HEK293 (cell line): ENCODE results near the gene DHX40.

Source experiments
- EGR2 ChIP-seq: fragments of 450-650 bp; formaldehyde crosslinking; IDR thresholded peaks from 2 replicates; pipeline ENCODE4 v1.5.1; 2016; ENCODE audit warnings: low read depth, missing biosample characterization, missing genetic modification characterization
- GLI4 ChIP-seq: fragments of 450-650 bp; formaldehyde crosslinking; IDR thresholded peaks from 2 replicates; pipeline ENCODE4 v1.5.1; 2016; ENCODE audit warnings: missing biosample characterization, missing genetic modification characterization
- HOXC10 ChIP-seq: sonication (generic); formaldehyde crosslinking; IDR thresholded peaks from 2 replicates; pipeline ENCODE4 v1.8.1; 2023; ENCODE audit warnings: mild to moderate bottlenecking, missing genetic modification reagents
- REPIN1 ChIP-seq: fragments of 450-650 bp; formaldehyde crosslinking; IDR thresholded peaks from 2 replicates; pipeline ENCODE4 v1.5.1; 2017; ENCODE audit warnings: missing biosample characterization, missing genetic modification characterization, low read depth
- SALL2 ChIP-seq: fragments of 450-650 bp; formaldehyde crosslinking; IDR thresholded peaks from 2 replicates; pipeline ENCODE4 v1.5.0; 2017; ENCODE audit warnings: missing biosample characterization, mild to moderate bottlenecking, missing genetic modification characterization, borderline replicate concordance
- SCRT1 ChIP-seq: fragments of 450-650 bp; formaldehyde crosslinking; IDR thresholded peaks from 2 replicates; pipeline ENCODE4 v1.5.1; 2016; ENCODE audit warnings: missing biosample characterization, missing genetic modification characterization, borderline replicate concordance
- SP7 ChIP-seq: fragments of 450-650 bp; formaldehyde crosslinking; IDR thresholded peaks from 2 replicates; pipeline ENCODE4 v1.5.1; 2016; ENCODE audit warnings: missing biosample characterization, missing genetic modification characterization
- YY2 ChIP-seq: fragments of 450-650 bp; formaldehyde crosslinking; IDR thresholded peaks from 2 replicates; pipeline ENCODE4 v1.5.1; 2016; ENCODE audit warnings: missing biosample characterization, missing genetic modification characterization
- ZFP3 ChIP-seq: fragments of 450-650 bp; formaldehyde crosslinking; IDR thresholded peaks from 2 replicates; pipeline ENCODE4 v1.5.1; 2016; ENCODE audit warnings: low read depth, missing biosample characterization, missing genetic modification characterization
- ZFP69B ChIP-seq: fragments of 450-650 bp; formaldehyde crosslinking; IDR thresholded peaks from 2 replicates; pipeline ENCODE4 v1.5.1; 2016; ENCODE audit warnings: missing biosample characterization, missing genetic modification characterization
- ZIC2 ChIP-seq: fragments of 450-650 bp; formaldehyde crosslinking; IDR thresholded peaks from 2 replicates; pipeline ENCODE4 v1.5.1; 2016; ENCODE audit warnings: missing biosample characterization, missing genetic modification characterization
- ZNF10 ChIP-seq: fragments of 450-650 bp; formaldehyde crosslinking; IDR thresholded peaks from 2 replicates; pipeline ENCODE4 v1.5.1; 2017; ENCODE audit warnings: missing biosample characterization, missing genetic modification characterization
- ZNF114 ChIP-seq: fragments of 450-650 bp; formaldehyde crosslinking; IDR thresholded peaks from 2 replicates; pipeline ENCODE4 v1.5.0; 2017; ENCODE audit warnings: missing biosample characterization, missing genetic modification characterization
- ZNF184 ChIP-seq: fragments of 450-650 bp; IDR thresholded peaks from 2 replicates; pipeline ENCODE4 v1.5.1; 2018; ENCODE audit warnings: missing biosample characterization, mild to moderate bottlenecking, missing genetic modification characterization
- ZNF221 ChIP-seq: fragments of 450-650 bp; formaldehyde crosslinking; IDR thresholded peaks from 2 replicates; pipeline ENCODE4 v1.5.1; 2017; ENCODE audit warnings: missing biosample characterization, missing genetic modification characterization, borderline replicate concordance
- ZNF23 ChIP-seq: fragments of 450-650 bp; formaldehyde crosslinking; IDR thresholded peaks from 2 replicates; pipeline ENCODE4 v1.5.1; 2016; ENCODE audit warnings: missing biosample characterization, missing genetic modification characterization, borderline replicate concordance
- ZNF292 ChIP-seq: fragments of 450-650 bp; formaldehyde crosslinking; IDR thresholded peaks from 2 replicates; pipeline ENCODE4 v1.5.1; 2016; ENCODE audit warnings: low read depth, missing biosample characterization, missing genetic modification characterization, borderline replicate concordance
- ZNF302 ChIP-seq: fragments of 450-650 bp; formaldehyde crosslinking; IDR thresholded peaks from 2 replicates; pipeline ENCODE4 v1.5.1; 2016; ENCODE audit warnings: missing biosample characterization, missing genetic modification characterization, low read depth
- ZNF335 ChIP-seq: fragments of 450-650 bp; formaldehyde crosslinking; conservative IDR thresholded peaks from 2 replicates; pipeline ENCODE4 v1.5.1; 2016; ENCODE audit warnings: missing biosample characterization, missing genetic modification characterization
- ZNF354C ChIP-seq: fragments of 450-650 bp; formaldehyde crosslinking; IDR thresholded peaks from 2 replicates; pipeline ENCODE4 v1.5.1; 2016; ENCODE audit warnings: missing biosample characterization, missing genetic modification characterization, low read depth, borderline replicate concordance
- ZNF37A ChIP-seq: fragments of 450-650 bp; IDR thresholded peaks from 2 replicates; pipeline ENCODE4 v1.5.1; 2018; ENCODE audit warnings: missing biosample characterization, missing genetic modification characterization
- ZNF391 ChIP-seq: fragments of 450-650 bp; formaldehyde crosslinking; IDR thresholded peaks from 2 replicates; pipeline ENCODE4 v1.5.1; 2016; ENCODE audit warnings: low read depth, missing biosample characterization, missing genetic modification characterization, borderline replicate concordance
- ZNF473 ChIP-seq: fragments of 450-650 bp; formaldehyde crosslinking; IDR thresholded peaks from 2 replicates; pipeline ENCODE4 v1.5.1; 2017; ENCODE audit warnings: missing biosample characterization, missing genetic modification characterization
- ZNF48 ChIP-seq: fragments of 450-650 bp; formaldehyde crosslinking; IDR thresholded peaks from 2 replicates; pipeline ENCODE4 v1.5.1; 2016; ENCODE audit warnings: missing biosample characterization, missing genetic modification characterization
- ZNF555 ChIP-seq: fragments of 450-650 bp; formaldehyde crosslinking; conservative IDR thresholded peaks from 2 replicates; pipeline ENCODE4 v1.5.1; 2017; ENCODE audit warnings: missing biosample characterization, mild to moderate bottlenecking, missing genetic modification characterization, inconsistent platforms
- ZNF558 ChIP-seq: fragments of 450-650 bp; formaldehyde crosslinking; IDR thresholded peaks from 2 replicates; pipeline ENCODE4 v1.5.1; 2016; ENCODE audit warnings: missing biosample characterization, missing genetic modification characterization
- ZNF561 ChIP-seq: fragments of 450-650 bp; IDR thresholded peaks from 2 replicates; pipeline ENCODE4 v1.5.1; 2018; ENCODE audit warnings: missing biosample characterization, missing genetic modification characterization, borderline replicate concordance
- ZNF585B ChIP-seq: fragments of 450-650 bp; formaldehyde crosslinking; IDR thresholded peaks from 2 replicates; pipeline ENCODE4 v1.5.1; 2016; ENCODE audit warnings: missing biosample characterization, missing genetic modification characterization
- ZNF670 ChIP-seq: fragments of 450-650 bp; formaldehyde crosslinking; IDR thresholded peaks from 2 replicates; pipeline ENCODE4 v1.5.1; 2016; ENCODE audit warnings: missing biosample characterization, missing genetic modification characterization, low read depth
- ZNF701 ChIP-seq: fragments of 450-650 bp; formaldehyde crosslinking; IDR thresholded peaks from 2 replicates; pipeline ENCODE4 v1.5.1; 2016; ENCODE audit warnings: missing biosample characterization, missing genetic modification characterization
- ZNF777 ChIP-seq: fragments of 450-650 bp; formaldehyde crosslinking; IDR thresholded peaks from 2 replicates; pipeline ENCODE4 v1.5.1; 2017; ENCODE audit warnings: missing biosample characterization, missing genetic modification characterization, borderline replicate concordance
- ZNF792 ChIP-seq: fragments of 450-650 bp; formaldehyde crosslinking; IDR thresholded peaks from 2 replicates; pipeline ENCODE4 v1.5.1; 2016; ENCODE audit warnings: missing biosample characterization, missing genetic modification characterization
- ZSCAN30 ChIP-seq: fragments of 450-650 bp; IDR thresholded peaks from 2 replicates; pipeline ENCODE4 v1.5.1; 2018; ENCODE audit warnings: missing biosample characterization, mild to moderate bottlenecking, missing genetic modification characterization, moderate library complexity
- TF ChIP-seq, protein P1 (sequence below): fragments of 450-650 bp; formaldehyde crosslinking; IDR thresholded peaks from 2 replicates; pipeline ENCODE4 v1.5.1; 2017; ENCODE audit warnings: missing biosample characterization, missing genetic modification characterization
- TF ChIP-seq, protein P2 (sequence below): fragments of 450-650 bp; formaldehyde crosslinking; IDR thresholded peaks from 2 replicates; pipeline ENCODE4 v1.5.1; 2016; ENCODE audit warnings: missing biosample characterization, missing genetic modification characterization
- TF ChIP-seq, protein P3 (sequence below): fragments of 450-650 bp; formaldehyde crosslinking; IDR thresholded peaks from 2 replicates; pipeline ENCODE4 v1.5.1; 2016; ENCODE audit warnings: missing biosample characterization, missing genetic modification characterization

DHX40 gene

DNA sequence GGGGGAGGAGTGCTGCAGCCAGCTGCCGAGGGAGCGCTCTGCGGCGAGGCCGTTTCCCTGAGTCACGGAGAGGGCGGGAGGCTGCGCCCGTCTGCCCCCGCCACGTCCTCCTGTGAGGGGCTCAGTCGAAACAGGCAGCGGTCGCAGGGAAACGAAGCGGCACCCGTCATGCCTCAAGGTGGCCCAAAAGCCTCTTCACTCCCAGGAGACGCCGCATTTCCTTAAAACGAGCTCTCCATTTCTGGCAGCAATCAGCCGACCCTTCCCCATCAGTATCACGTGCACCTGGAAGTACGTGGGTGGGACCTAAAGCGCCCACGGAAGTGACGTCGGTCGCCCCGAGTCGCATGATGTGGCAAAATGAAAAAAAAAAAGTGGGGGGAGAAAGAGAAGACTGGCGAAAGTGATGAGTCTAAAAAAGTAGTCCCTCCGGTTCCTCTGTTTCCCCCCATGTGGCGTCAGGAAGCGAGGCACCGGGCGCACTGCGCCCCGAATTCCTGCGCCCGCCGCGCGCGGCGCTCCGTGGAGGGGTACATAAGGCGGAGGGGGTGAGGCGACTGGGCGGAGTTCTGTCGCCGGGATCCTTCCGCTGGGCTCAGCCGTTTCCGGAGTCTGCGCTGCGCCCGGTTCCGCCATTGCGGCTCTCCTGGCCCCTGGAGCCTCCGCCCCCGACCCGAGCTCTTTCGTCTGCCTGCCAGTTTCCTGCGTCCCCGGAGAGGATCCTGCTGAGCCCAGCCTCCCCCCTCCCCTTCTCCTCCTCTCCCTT lies 54.1 kb downstream of the DHX40 start, which contains the start of gene CLTC (continued):
- TF ChIP-seq ZNF792 (tag by site-specific recombination) (no peak), YY2 (tag by site-specific recombination) (peak; percentile 94), ZNF37A (tag by site-specific recombination) (0 out of 2 replicates have a peak, but pooled peaks have one; percentile 27), ZSCAN30 (tag by site-specific recombination) (peak; percentile 96), ZNF184 (tag by site-specific recombination) (peak; percentile 85; the same call in 1 of the 2 replicates), ZNF10 (tag by site-specific recombination) (peak; percentile 73; the same call in 1 of the 2 replicates), ZNF670 (no peak), ZNF777 (tag by site-specific recombination) (peak; percentile 89; the same call in 1 of the 2 replicates), ZNF555 (no peak), ZNF585B (tag by site-specific recombination) (peak; percentile 4; the same call in 1 of the 2 replicates), SCRT1 (tag by site-specific recombination) (no peak), ZNF23 (tag by site-specific recombination) (peak; percentile 59; the same call in 1 of the 2 replicates), ZNF391 (peak; percentile 87), ZNF561 (tag by site-specific recombination) (peak; percentile 98), HOXC10 (CRISPR knock-in tag) (0 out of 2 replicates have a peak, but pooled peaks have one; percentile 36), REPIN1 (tag by site-specific recombination) (0 out of 2 replicates have a peak, but pooled peaks have one; percentile 33), ZNF302 (tag by site-specific recombination) (no peak), ZNF701 (tag by site-specific recombination) (no peak), ZFP3 (tag by site-specific recombination) (no peak), ZNF292 (tag by site-specific recombination) (no peak), ZNF473 (no peak), ZNF558 (tag by site-specific recombination) (peak; percentile 89), EGR2 (tag by site-specific recombination) (peak; percentile 94), ZNF48 (tag by site-specific recombination) (no peak), SP7 (peak; percentile 97), GLI4 (tag by site-specific recombination) (peak; percentile 87), ZFP69B (peak; percentile 92), ZNF221 (tag by site-specific recombination) (no peak), ZNF335 (tag by site-specific recombination) (peak; percentile 100), ZIC2 (peak; percentile 91), SALL2 (tag by site-specific recombination) (peak; percentile 87; the same call in 1 of the 2 replicates), ZNF354C (no peak), ZNF114 (tag by site-specific recombination) (no peak)
- TF ChIP-seq, protein P1, sequence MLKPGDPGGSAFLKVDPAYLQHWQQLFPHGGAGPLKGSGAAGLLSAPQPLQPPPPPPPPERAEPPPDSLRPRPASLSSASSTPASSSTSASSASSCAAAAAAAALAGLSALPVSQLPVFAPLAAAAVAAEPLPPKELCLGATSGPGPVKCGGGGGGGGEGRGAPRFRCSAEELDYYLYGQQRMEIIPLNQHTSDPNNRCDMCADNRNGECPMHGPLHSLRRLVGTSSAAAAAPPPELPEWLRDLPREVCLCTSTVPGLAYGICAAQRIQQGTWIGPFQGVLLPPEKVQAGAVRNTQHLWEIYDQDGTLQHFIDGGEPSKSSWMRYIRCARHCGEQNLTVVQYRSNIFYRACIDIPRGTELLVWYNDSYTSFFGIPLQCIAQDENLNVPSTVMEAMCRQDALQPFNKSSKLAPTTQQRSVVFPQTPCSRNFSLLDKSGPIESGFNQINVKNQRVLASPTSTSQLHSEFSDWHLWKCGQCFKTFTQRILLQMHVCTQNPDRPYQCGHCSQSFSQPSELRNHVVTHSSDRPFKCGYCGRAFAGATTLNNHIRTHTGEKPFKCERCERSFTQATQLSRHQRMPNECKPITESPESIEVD: peak; percentile 58; the same call in 1 of the 2 replicates
- TF ChIP-seq, protein P2, sequence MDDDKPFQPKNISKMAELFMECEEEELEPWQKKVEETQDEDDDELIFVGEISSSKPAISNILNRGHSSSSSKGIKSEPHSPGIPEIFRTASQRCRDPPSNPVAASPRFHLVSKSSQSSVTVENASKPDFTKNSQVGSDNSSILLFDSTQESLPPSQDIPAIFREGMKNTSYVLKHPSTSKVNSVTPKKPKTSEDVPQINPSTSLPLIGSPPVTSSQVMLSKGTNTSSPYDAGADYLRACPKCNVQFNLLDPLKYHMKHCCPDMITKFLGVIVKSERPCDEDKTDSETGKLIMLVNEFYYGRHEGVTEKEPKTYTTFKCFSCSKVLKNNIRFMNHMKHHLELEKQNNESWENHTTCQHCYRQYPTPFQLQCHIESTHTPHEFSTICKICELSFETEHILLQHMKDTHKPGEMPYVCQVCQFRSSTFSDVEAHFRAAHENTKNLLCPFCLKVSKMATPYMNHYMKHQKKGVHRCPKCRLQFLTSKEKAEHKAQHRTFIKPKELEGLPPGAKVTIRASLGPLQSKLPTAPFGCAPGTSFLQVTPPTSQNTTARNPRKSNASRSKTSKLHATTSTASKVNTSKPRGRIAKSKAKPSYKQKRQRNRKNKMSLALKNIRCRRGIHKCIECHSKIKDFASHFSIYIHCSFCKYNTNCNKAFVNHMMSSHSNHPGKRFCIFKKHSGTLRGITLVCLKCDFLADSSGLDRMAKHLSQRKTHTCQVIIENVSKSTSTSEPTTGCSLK (tag by site-specific recombination): no peak
- TF ChIP-seq, protein P3, sequence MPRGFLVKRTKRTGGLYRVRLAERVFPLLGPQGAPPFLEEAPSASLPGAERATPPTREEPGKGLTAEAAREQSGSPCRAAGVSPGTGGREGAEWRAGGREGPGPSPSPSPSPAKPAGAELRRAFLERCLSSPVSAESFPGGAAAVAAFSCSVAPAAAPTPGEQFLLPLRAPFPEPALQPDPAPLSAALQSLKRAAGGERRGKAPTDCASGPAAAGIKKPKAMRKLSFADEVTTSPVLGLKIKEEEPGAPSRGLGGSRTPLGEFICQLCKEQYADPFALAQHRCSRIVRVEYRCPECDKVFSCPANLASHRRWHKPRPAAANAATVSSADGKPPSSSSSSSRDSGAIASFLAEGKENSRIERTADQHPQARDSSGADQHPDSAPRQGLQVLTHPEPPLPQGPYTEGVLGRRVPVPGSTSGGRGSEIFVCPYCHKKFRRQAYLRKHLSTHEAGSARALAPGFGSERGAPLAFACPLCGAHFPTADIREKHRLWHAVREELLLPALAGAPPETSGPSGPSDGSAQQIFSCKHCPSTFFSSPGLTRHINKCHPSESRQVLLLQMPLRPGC (tag by site-specific recombination): peak; percentile 98
